ENCODE results near the gene PPP6C.

The PPP6C gene

GRCh38 chr9:125099816-125100215 is 89.8 kb downstream of the PPP6C start:
- DNase-seq (ENCODE audit: low read depth in 2 of 2) = no peak

All from stimulated activated CD8-positive, alpha-beta memory T cell treated with anti-CD3 and anti-CD28 coated beads, Interleukin-15, amount 100 ng/mL, for 48 hours (primary cell).